DND-41 (cell line): Measurements from ENCODE around the gene CEP78.

Source experiments
- CTCF ChIP-seq: IDR thresholded peaks from 2 replicates; pipeline ENCODE4 v1.5.1; 2012; ENCODE audit warnings: borderline replicate concordance, low read length, moderate library complexity, mild to moderate bottlenecking; ENCODE audit not compliant: poor library complexity, severe bottlenecking; ENCODE audit errors: extremely low read depth
- EZH2 ChIP-seq: IDR thresholded peaks from 3 replicates; pipeline ENCODE4 v1.6.1; 2012; ENCODE audit warnings: borderline replicate concordance, low read depth, mild to moderate bottlenecking, moderate library complexity, low read length, inconsistent platforms; ENCODE audit not compliant: severe bottlenecking

- TF ChIP-seq CTCF = no peak
- TF ChIP-seq EZH2 = no peak
Measured at GRCh38 chr9:78242041-78242440, 6.2 kb downstream of the CEP78 start.
